Nucleus accumbens (tissue), 56 donors: Measurements from ENCODE around the gene TOMM40L.

Experiments used
- DNase-seq, 56 donors: peaks; one replicate each; lab custom pipeline; 2025; lab: John Stamatoyannopoulos, UW

Gene TOMM40L

GRCh38 chr1:161196521-161197451 lies 29.1 kb upstream of the TOMM40L start:
- DNase-seq: peak in 11 of 56 donors; percentile 20 to 37 (median 28)

DNA sequence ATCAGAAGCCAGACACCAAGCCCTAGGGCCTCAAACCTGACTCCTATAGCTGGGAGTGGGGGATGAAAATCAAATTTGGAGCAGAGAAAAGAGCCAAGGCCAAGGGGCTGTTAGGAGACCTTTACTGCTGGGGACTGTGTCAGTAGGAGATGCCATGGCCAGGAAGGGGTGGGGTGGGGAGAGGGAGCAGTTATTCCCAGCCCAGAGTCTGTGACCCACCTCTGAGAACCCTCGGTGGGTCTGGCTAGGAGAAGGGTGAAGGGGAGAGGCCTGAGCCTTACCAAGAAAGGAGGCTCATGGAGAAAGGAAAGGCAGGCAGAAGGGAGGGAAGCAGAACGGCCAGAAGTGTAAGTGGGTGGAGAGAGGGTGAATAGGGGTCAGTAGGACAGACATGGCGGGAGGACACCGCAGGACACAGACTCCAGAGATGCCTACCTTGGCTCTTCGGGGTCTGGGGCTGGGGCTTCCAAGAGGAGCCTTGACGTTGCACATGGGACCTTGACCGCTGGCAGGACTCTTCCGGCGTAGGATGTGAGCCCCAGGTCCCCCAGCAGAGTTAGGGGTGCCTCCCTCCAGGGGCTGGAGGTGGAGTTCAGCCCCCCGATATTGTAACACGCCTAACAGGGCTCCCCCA lies 28.2 kb upstream of the TOMM40L start:
- DNase-seq: peak in 1 of 56 donors; percentile 36

DNA sequence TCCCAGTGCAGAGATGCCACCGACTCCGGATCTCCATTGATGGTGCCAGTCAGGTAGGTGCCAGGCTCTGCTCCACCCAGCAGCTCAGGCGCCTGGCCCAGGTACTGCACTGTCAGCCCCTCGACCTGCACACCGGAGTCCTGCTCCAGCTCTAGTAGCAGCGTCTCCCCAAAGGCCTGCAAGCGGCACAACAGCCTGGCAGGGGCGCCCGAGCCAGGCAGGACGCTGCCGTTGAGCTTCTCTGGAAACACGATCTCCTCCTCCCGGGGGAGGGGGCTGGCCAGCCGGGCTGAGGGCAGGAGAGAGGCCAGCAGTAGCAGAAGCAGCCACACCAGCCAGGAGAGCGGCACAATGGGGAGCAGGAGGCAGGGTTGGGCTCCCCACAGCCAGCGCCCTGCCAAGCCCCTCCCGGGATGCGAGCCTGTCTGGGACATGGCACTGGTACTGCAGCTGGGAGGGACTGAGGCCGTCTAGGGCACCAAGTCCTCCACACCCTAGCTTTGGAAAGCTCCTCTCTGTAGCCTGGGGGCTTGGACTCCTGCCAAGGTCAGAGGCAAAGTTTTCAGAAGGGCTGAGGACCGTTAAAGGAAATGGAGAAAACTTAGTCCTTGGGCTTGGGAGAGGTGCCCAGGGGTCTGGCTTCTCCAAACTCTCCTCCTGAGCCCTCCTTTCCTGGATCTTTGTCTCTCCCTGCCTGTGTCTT lies 27.5 kb upstream of the TOMM40L start:
- peak in 35 of 56 donors; percentile 26 to 74 (median 51) for DNase-seq

DNA sequence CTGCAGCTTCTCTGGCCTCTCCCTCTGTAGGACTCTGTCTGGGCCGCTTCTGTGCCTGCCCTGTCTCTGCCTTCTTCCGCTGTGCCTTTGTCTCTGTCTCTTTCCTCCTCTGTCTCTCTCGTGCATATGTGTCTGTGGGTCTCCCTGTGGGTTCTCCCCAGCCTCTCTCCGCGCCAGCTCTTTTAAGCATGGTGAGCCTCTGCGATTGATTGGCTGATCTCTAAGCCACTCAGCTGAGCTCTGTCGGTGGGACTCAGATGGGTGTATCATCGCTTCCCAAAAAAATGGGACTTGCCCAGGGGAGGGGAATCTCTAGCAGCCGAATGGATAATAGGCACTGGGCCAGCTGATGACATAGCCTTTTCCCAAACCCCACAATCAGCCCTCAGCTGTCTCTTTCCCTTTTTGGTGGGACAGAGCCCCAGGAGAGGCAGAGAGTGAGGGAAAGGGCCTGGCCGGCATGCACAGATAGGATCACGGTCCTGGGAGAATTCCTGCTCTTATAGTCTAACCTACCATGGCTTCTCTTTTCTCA lies 26.9 kb upstream of the TOMM40L start, which contains the start of gene ADAMTS4:
TSS of gene ADAMTS4 (minus strand) at position 158 of the 535 bp plus-strand sequence. CDS start 427 bp downstream, outside the sequence.
- peak in 54 of 56 donors; percentile 33 to 94 (median 81) for DNase-seq

DNA sequence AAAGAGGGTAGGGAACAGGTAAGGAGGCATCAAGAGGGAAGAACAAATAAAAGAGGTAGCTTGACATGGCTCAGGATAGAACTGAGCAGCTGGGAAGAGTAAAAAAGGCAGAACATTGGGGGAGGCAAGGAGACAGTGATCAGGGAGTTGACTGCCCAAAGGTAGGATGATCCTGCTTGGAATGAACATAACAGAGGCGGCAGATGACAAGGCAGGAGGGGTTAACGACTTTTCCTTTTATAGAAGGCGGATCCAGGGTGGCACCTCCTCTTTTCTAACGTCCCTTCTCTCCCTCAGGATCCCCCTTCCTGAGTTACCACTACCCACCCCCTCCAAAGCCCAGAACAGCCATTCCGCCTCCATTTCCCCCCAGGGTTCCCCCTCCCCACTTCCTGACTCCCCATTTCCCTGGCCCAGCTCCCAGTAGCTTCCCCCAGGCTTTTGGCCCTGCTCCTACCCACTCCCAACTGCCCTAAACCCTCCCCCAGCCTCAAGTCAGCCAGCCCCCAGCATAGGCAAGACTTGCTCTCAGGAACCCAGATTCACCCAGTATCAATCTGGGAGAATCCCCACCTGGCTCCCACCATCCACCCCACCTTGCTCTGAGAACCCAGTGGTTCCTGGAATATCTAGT lies 26.2 kb upstream of the TOMM40L start:
- peak in 22 of 56 donors; percentile 9 to 70 (median 33) for DNase-seq

DNA sequence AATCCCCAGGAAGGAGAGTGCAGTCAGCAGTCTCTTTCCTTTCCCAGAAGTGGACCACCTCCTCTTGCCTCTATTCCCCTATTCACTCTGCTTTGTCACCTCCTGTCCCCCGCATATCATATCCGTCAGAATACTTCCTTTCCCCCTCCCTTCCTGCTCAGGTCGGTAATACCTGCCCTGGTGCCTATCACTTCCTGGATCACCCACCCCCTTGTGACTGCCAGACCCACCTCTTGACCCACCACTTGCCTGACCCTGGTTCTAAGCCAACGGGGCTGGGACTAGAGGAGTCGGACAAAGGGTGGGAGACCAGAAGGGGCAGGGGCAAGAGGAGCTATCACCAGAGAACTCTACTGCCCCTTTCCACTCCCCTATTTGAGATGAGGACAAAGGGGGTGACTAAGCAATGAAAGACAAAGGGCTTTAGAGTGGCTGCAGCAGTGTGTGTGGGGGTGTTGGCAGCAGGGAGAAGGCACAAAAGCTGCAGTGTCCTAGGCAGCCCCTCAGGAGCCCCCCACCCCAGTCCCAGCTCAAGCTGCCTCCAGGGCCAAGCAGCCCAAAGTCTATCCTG lies 25.4 kb upstream of the TOMM40L start:
- peak in 54 of 56 donors; percentile 36 to 89 (median 72) for DNase-seq

DNA sequence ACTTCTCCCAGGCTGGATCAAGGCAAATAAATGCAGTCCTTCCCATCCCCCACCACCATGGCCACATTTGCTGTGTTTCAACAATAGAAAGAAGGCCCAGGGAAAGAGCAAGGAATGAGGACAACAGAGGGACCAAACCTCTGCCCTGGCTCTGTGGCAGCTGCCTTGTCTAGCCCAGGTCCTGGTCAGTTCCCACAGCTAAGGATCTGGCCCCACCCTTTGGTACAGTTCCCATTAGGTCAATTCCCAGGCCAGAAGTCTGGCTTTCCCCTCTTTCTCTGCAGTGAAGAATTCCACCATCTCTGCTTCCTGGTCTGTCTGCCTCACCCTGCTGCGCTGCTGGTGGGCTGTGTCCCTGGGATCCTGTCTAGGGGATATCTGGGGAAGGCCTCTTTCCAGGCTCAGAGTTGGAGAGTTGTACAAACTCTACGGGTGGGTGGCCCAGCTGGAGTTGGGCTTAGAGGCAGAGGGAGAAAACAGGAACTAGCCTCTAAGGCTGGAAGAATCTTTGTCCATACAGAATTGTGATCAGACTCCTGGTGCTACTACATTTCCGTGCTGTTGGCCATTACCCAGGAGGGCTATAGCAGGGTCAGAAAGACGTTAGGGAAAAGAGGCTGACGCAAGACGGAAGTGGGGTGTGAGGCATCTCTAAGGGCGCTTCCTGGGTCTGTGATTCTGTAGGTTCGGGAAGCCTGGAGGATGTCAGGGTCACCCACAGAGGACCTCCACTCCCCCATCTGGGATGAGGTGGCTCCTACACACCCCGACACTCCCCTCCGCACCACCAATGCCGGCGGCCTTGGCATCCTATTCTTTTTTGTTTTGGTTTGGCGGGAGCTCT lies 24.6 kb upstream of the TOMM40L start:
- DNase-seq: peak in 30 of 56 donors; percentile 26 to 74 (median 58)

DNA sequence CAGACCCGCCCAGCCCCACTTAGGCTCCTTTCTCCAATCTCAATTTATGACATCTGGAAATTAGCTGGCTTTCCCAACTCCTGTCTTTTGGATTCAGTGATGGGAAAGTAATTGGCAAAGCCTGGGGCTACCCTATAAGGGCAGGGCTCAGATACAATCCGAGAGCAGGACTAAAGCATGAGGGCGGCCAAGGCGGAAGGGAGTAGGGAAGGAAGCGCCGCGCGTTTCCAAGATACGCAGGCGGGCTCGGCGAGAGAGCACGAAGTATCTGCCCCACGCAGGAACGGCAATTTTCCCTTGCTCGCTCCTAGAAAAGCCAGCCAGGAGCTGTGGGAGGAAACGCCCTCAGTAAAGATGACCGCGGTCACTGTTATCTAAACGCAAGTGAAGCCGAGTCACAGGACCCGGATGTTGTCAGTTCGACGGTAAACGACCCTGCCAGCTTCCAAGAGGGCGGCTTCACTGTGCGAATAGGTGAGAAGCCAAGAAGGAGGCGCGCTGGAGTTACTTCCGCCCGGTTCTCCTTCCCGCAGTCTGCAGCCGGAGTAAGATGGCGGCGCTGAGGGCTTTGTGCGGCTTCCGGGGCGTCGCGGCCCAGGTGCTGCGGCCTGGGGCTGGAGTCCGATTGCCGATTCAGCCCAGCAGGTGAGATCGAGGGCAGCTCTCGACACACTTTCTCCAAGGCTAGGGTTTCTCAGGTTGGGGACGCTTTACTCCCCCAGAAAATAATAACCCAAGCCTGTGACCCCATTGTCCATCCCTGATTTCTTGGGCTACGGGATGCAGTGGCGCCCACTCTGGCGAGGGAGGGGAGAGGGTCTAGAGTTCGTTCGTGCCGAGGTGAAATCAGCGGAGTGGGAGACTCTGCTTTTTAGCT lies 23.8 kb upstream of the TOMM40L start, which contains the start of gene NDUFS2:
TSS of gene NDUFS2 (plus strand) at position 532 of the 877 bp plus-strand sequence. CDS start at position 551, 19 bp downstream.
- peak; percentile 62 to 100 (median 97) for DNase-seq

GRCh38 chr1:161206411-161207140 lies 19.3 kb upstream of the TOMM40L start:
- DNase-seq: no peak

DNA sequence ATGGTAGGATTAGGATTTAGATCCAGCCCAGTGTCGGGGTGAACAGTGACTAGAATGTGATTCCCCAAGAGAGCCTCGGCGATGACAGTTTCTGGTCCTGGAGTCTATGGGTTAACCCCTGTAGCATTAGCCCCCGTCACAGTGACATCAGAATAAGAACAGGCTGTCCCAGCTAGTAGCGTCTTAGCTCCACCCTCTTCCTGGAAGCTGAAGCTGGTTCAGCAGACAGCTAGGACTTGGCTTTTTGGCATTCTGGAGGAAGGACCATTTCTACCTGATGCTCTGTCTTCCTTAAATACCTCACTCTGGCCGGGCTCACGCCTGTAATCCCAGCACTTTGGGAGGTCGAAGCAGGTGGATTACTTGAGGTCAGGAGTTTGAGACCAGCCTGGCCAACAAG lies 18.7 kb upstream of the TOMM40L start:
- DNase-seq: no peak

GRCh38 chr1:161209790-161210409 lies 16.0 kb upstream of the TOMM40L start:
- DNase-seq: peak in 44 of 56 donors; percentile 15 to 77 (median 43)

- no peak for DNase-seq
Measured at GRCh38 chr1:161214369-161214768, 11.5 kb upstream of the TOMM40L start.

DNA sequence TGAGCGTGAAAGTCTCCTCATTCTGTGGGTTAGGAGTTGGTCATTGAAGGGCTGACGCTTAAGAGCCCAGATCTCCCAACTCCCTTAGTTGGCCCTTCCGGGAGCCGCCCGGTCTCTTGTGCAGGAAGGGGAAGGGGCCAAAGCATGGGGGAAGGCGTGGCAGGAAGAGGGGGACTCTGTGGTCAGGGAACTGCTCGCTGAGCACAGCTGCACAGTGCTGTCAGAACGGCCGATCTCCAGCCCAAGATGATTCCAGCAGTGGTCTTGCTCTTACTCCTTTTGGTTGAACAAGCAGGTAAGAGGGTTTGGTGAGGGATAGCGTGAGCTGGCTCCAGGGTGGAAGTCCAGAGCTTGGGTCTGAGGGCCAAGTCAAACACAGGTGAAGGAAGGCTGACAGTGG lies 10.8 kb upstream of the TOMM40L start, which contains the start of gene FCER1G:
TSS of gene FCER1G (plus strand) at position 220 of the 400 bp plus-strand sequence. CDS start at position 247, 27 bp downstream.
- DNase-seq: peak in 7 of 56 donors; percentile 8 to 52 (median 21)

DNA sequence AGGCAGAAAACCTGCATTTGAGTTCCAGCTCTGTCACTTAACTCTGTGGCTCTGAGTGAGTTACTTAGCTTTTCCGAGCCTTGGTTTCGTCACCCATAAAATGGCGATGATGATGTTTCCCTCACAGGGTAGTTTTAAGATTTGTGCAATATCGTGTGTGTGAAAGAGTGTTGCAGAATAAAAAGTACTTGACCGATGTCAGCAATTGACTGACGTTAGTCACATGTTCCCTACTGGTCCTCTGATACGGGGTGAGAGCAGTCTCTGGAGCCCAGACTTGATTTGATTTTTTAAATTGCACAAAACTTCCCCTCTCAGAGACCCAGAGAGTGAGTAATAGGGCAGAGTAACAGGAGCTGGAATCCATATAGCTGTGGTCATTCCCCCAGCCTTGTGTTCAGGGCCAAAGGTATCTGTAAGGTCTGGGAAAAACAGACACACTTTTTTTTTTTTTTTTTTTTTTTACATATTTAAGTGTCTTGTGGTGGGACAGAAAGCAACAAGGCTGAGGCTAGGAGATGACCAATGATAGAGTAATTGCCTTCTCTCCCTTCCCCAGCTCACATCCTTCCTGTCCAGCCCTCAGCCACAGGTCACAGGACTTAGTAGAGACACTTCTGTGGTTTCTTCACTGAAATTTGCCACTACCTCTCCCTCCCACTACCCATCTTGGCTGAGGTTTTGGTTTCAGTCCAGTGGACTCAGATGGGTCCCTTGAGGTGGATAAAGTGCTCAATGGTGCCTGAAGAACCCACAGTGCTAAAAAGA lies 8.7 kb upstream of the TOMM40L start:
- DNase-seq: peak in 1 of 56 donors; percentile 5

GRCh38 chr1:161217831-161218230 lies 8.0 kb upstream of the TOMM40L start:
- no peak for DNase-seq
